Germinal center (tissue), 1 donor: Measurements from ENCODE around the gene RHOB.

ENCODE experiments used
- DNase-seq: peaks from one replicate; pipeline ENCODE4 v3.0.0; 2012; ENCODE audit warnings: mixed read lengths, low spot score

RHOB gene

GRCh38 chr2:20494241-20494640 lies 47.4 kb downstream of the RHOB start:
- DNase-seq = no peak

DNA sequence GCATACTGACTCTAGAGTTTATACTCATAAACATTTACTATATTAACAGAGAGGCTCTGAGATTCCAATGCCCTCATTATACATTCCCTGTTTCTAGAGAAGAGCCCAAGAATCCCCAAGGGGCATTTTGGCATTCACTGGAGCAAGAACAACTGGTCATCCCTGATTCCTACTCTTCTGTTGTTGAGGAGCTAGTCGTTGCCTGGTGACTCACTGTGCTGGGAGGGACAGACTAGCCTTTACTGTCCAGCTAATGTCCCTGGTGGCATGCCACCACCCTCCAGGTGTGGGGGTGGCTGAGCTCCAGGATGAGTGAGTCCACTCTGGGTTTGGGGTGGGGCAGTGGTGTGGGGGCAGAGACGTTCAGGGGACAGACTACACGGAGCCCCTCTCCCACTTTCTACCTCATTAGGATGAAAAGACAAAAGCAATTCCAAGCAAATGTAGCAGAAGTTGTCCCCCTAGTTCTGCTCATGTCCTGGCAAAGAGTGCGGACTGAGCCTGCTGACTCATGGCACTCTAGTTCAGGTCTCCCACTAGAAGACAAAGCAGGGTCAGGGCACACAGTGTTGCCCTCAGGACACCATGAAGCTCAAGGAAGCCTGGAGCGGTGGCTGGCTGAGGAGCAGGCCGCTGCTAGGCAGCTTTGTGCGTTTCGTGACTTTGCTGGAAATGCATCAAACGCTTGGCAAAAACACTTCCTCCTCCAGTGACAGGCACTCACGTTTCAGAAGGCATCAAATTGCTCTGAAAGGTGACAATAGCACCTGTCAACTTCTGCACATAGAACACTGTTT lies 49.4 kb downstream of the RHOB start:
- no peak for DNase-seq

- no peak for DNase-seq
Observed at GRCh38 chr2:20496942-20497341, 50.1 kb downstream of the RHOB start.
